Thymus (tissue), 11 donors: ENCODE results near the gene TUB. TPM values are rescaled to one million over a fixed set of nuclear protein-coding genes. Genes with fewer than 3 reads are reported as not detected.

Experiments
- DNase-seq, 9 donors: peaks; one replicate each; pipeline ENCODE4 v3.0.0-alpha.2; 2013; ENCODE audit warnings: low spot score in 9 of 9, low read depth in 6 of 9, missing footprints in 1 of 9
- H3K27ac ChIP-seq, 2 donors: one replicate each; pipeline ENCODE4 v1.5.1; 2013; ENCODE audit warnings: control low read depth in 1 of 2, low read depth in 1 of 2, low read length in 1 of 2, mild to moderate bottlenecking in 1 of 2, moderate library complexity in 1 of 2
- H3K27me3 ChIP-seq, 2 donors: one replicate each; pipeline ENCODE4 v1.5.1; 2013; ENCODE audit warnings: low read length in 1 of 2; ENCODE audit not compliant: control insufficient read depth in 2 of 2, insufficient read depth in 1 of 2
- H3K36me3 ChIP-seq, 2 donors: one replicate each; pipeline ENCODE4 v1.5.1; 2013; ENCODE audit warnings: low read length in 1 of 2, mild to moderate bottlenecking in 1 of 2, moderate library complexity in 1 of 2; ENCODE audit not compliant: control insufficient read depth in 2 of 2, insufficient read depth in 2 of 2
- H3K4me1 ChIP-seq, 2 donors: one replicate each; pipeline ENCODE4 v1.5.1; 2013; ENCODE audit warnings: low read length in 2 of 2; ENCODE audit not compliant: control insufficient read depth in 2 of 2, insufficient read depth in 2 of 2
- H3K4me3 ChIP-seq, 2 donors: one replicate each; pipeline ENCODE4 v1.5.1; 2013; ENCODE audit warnings: low read length in 2 of 2, control low read depth in 1 of 2, mild to moderate bottlenecking in 1 of 2
- H3K9me3 ChIP-seq, 2 donors: one replicate each; pipeline ENCODE4 v1.5.1; 2013; ENCODE audit warnings: low read length in 1 of 2, mild to moderate bottlenecking in 1 of 2; ENCODE audit not compliant: control insufficient read depth in 2 of 2, insufficient read depth in 1 of 2
- WGBS: extraction: QIAGEN DNeasy Blood & Tissue Kit; methylation state at CpG from one replicate; pipeline ENCODE4 v1.1.7; 2013; 5-methylcytosine and 5-hydroxymethylcytosine counted together
- polyA plus RNA-seq: library from polyadenylated mRNA; stranded (reverse); fragments of 200-250 nt; gene quantifications from one replicate; pipeline ENCODE4 v1.2.3, GENCODE V29; 2013
- total RNA-seq: library from RNA; stranded (reverse); fragments of 120-200 nt; gene quantifications from one replicate; pipeline ENCODE4 v1.2.4, GENCODE V29; 2013
- donor health status: healthy.

TUB gene
- total and polyA plus RNA-seq, 2 donors, result 0.80 to 2.5 TPM

- H3K27ac ChIP-seq, result peak overlapping the region in 1 of 2 donors; percentile 61
- no peak for DNase-seq
- peaks cover 0 to 22% of the 10 kb centered on the region in 2 donors for H3K27me3 ChIP-seq
- H3K4me3 ChIP-seq, result no peak overlapping the region
- WGBS, result 94% methylated on average over 11 of the region's 11 CpGs
- H3K4me1 ChIP-seq, result peaks cover 0 to 5% of the 10 kb centered on the region in 2 donors
- no peaks in the 10 kb centered on the region for H3K36me3 ChIP-seq
- no peaks in the 10 kb centered on the region for H3K9me3 ChIP-seq
These were observed 45.7 kb upstream of the TUB start for GRCh38 chr11:8035200-8035855.

- Histone ChIP-seq H3K4me3 (no peak overlapping the region), H3K4me1 (peaks cover 0 to 5% of the 10 kb centered on the region in 2 donors), H3K27me3 (peaks cover 0 to 17% of the 10 kb centered on the region in 2 donors), H3K27ac (peak overlapping the region in 1 of 2 donors; percentile 53), H3K9me3 (no peaks in the 10 kb centered on the region), H3K36me3 (no peaks in the 10 kb centered on the region)
- no peak for DNase-seq
- 80% methylated on average over 5 of the region's 5 CpGs for WGBS
These were observed 44.8 kb upstream of the TUB start for GRCh38 chr11:8036002-8036802.

- Histone ChIP-seq H3K4me3 (no peak overlapping the region), H3K36me3 (no peaks in the 10 kb centered on the region), H3K9me3 (no peaks in the 10 kb centered on the region), H3K27ac (no peak overlapping the region), H3K27me3 (peaks cover 0 to 12% of the 10 kb centered on the region in 2 donors), H3K4me1 (peaks cover 0 to 5% of the 10 kb centered on the region in 2 donors)
- DNase-seq, result no peak
- WGBS, result 92% methylated on average over 5 of the region's 5 CpGs
These were observed 44.0 kb upstream of the TUB start for GRCh38 chr11:8036986-8037385.

- no peak for DNase-seq
- Histone ChIP-seq H3K4me3 (no peak overlapping the region), H3K27me3 (no peaks in the 10 kb centered on the region), H3K27ac (no peak overlapping the region), H3K36me3 (no peaks in the 10 kb centered on the region), H3K4me1 (peaks cover 0 to 5% of the 10 kb centered on the region in 2 donors), H3K9me3 (no peaks in the 10 kb centered on the region)
- 89% methylated on average over 8 of the region's 8 CpGs for WGBS
These were observed 42.6 kb upstream of the TUB start for GRCh38 chr11:8038393-8038792.

GRCh38 chr11:8038811-8039529 lies 42.0 kb upstream of the TUB start:
- H3K36me3 ChIP-seq, result no peaks in the 10 kb centered on the region
- no peaks in the 10 kb centered on the region for H3K9me3 ChIP-seq
- no peak overlapping the region for H3K4me3 ChIP-seq
- no peak for DNase-seq
- 88% methylated on average over 12 of the region's 12 CpGs for WGBS
- peaks cover 0 to 5% of the 10 kb centered on the region in 2 donors for H3K4me1 ChIP-seq
- H3K27me3 ChIP-seq, result no peaks in the 10 kb centered on the region
- H3K27ac ChIP-seq, result no peak overlapping the region

GRCh38 chr11:8039530-8040260 lies 41.3 kb upstream of the TUB start:
- 90% methylated on average over 10 of the region's 10 CpGs for WGBS
- Histone ChIP-seq H3K9me3 (no peaks in the 10 kb centered on the region), H3K27ac (no peak overlapping the region), H3K4me1 (peaks cover 0 to 5% of the 10 kb centered on the region in 2 donors), H3K4me3 (no peak overlapping the region), H3K27me3 (no peaks in the 10 kb centered on the region), H3K36me3 (no peaks in the 10 kb centered on the region)
- DNase-seq, result no peak

- DNase-seq, result no peak
- H3K36me3 ChIP-seq, result no peaks in the 10 kb centered on the region
- 90% methylated on average over 4 of the region's 4 CpGs for WGBS
These were observed 40.6 kb upstream of the TUB start for GRCh38 chr11:8040261-8040920.

GRCh38 chr11:8040921-8041285 lies 40.1 kb upstream of the TUB start:
- H3K4me3 ChIP-seq, result no peak overlapping the region
- 90% methylated on average over 2 of the region's 2 CpGs for WGBS
- H3K27ac ChIP-seq, result no peak overlapping the region
- no peak for DNase-seq
- H3K27me3 ChIP-seq, result peaks cover 0 to 2% of the 10 kb centered on the region in 2 donors
- H3K4me1 ChIP-seq, result peaks cover 0 to 3% of the 10 kb centered on the region in 2 donors
- H3K9me3 ChIP-seq, result no peaks in the 10 kb centered on the region
- H3K36me3 ChIP-seq, result no peaks in the 10 kb centered on the region

More at GRCh38 chr11:8040261-8040920, 40.6 kb upstream of the TUB start:
- H3K9me3 ChIP-seq, result no peaks in the 10 kb centered on the region
- no peak overlapping the region for H3K27ac ChIP-seq
- no peak overlapping the region for H3K4me3 ChIP-seq
- peaks cover 0 to 1% of the 10 kb centered on the region in 2 donors for H3K27me3 ChIP-seq
- peaks cover 0 to 5% of the 10 kb centered on the region in 2 donors for H3K4me1 ChIP-seq
